Measurements from ENCODE around the gene CORO1C. TPM values are rescaled to one million over a fixed set of nuclear protein-coding genes. Genes with fewer than 3 reads are reported as not detected.

Gene CORO1C
- total RNA-seq, 1 donor from 2014 or later: 128 TPM

GRCh38 chr12:108670066-108670631 is 61.2 kb downstream of the CORO1C start:
- no peak overlapping the region for H3K4me3 ChIP-seq
- no peaks in the 10 kb centered on the region for H3K27me3 ChIP-seq
- peaks cover 54% of the 10 kb centered on the region for H3K4me1 Mint-ChIP-seq
- H3K27ac ChIP-seq: peak overlapping the region; percentile 75
- H4K20me1 ChIP-seq (ENCODE audit: low read depth): peaks cover 28% of the 10 kb centered on the region
- peaks cover 22% of the 10 kb centered on the region for H3K36me3 Mint-ChIP-seq
- H2AFZ ChIP-seq (replicated peaks): no peak overlapping the region
- H3K9me3 ChIP-seq (ENCODE audit: low read depth): no peaks in the 10 kb centered on the region
- peaks cover 34% of the 10 kb centered on the region for H3K4me1 ChIP-seq
- peaks cover 29% of the 10 kb centered on the region for H3F3A ChIP-seq (ENCODE audit: low read depth)
- DNase-seq (ENCODE audit: low spot score): no peak
- H3K9ac ChIP-seq: peak overlapping the region; percentile 29
- H3K4me2 ChIP-seq: no peak overlapping the region
- peaks cover 44% of the 10 kb centered on the region for H3K79me2 ChIP-seq (ENCODE audit: low read depth)
- H3K9me3 Mint-ChIP-seq: no peaks in the 10 kb centered on the region
- no peak for TF ChIP-seq CTCF (IDR thresholded peaks at IDR 0.05)
- no peak for TF ChIP-seq EZH2phosphoT487 (IDR thresholded peaks at IDR 0.05)
- TF ChIP-seq EZH2 (IDR thresholded peaks at IDR 0.05): no peak
- no peaks in the 10 kb centered on the region for H3K36me3 ChIP-seq
- H3K27me3 Mint-ChIP-seq (ENCODE audit: insufficient read depth, low read depth): no peaks in the 10 kb centered on the region
- no peak overlapping the region for H3K4me3 Mint-ChIP-seq
- H3K27ac Mint-ChIP-seq: peak overlapping the region; percentile 67

- H3K4me3 Mint-ChIP-seq: no peak overlapping the region
- Histone ChIP-seq H3K4me3 (no peak overlapping the region), H3K27me3 (no peaks in the 10 kb centered on the region), H3K9me3 (ENCODE audit: low read depth) (no peaks in the 10 kb centered on the region), H3K79me2 (ENCODE audit: low read depth) (peaks cover 56% of the 10 kb centered on the region), H3K4me1 (peaks cover 37% of the 10 kb centered on the region), H4K20me1 (ENCODE audit: low read depth) (peaks cover 40% of the 10 kb centered on the region), H3K9ac (no peak overlapping the region), H2AFZ (replicated peaks) (no peak overlapping the region), H3F3A (ENCODE audit: low read depth) (peaks cover 31% of the 10 kb centered on the region), H3K27ac (no peak overlapping the region), H3K4me2 (no peak overlapping the region), H3K36me3 (no peaks in the 10 kb centered on the region)
- H3K27me3 Mint-ChIP-seq (ENCODE audit: insufficient read depth, low read depth): no peaks in the 10 kb centered on the region
- no peak for DNase-seq (ENCODE audit: low spot score)
- peaks cover 11% of the 10 kb centered on the region for H3K36me3 Mint-ChIP-seq
- TF ChIP-seq CTCF (IDR thresholded peaks at IDR 0.05) (no peak), EZH2 (IDR thresholded peaks at IDR 0.05) (no peak), EZH2phosphoT487 (IDR thresholded peaks at IDR 0.05) (no peak)
- peaks cover 65% of the 10 kb centered on the region for H3K4me1 Mint-ChIP-seq
- H3K9me3 Mint-ChIP-seq: no peaks in the 10 kb centered on the region
- no peak overlapping the region for H3K27ac Mint-ChIP-seq
These were observed 62.8 kb downstream of the CORO1C start for GRCh38 chr12:108668542-108668941.

GRCh38 chr12:108668063-108668462 is 63.3 kb downstream of the CORO1C start:
- H3K4me1 ChIP-seq: peaks cover 37% of the 10 kb centered on the region
- no peak for DNase-seq (ENCODE audit: low spot score)
- no peak overlapping the region for H3K4me2 ChIP-seq
- H3K9ac ChIP-seq: no peak overlapping the region
- H3K9me3 Mint-ChIP-seq: no peaks in the 10 kb centered on the region
- no peak overlapping the region for H2AFZ ChIP-seq (replicated peaks)
- H3K36me3 ChIP-seq: no peaks in the 10 kb centered on the region
- H3K4me3 Mint-ChIP-seq: no peak overlapping the region
- peaks cover 65% of the 10 kb centered on the region for H3K4me1 Mint-ChIP-seq
- H3K79me2 ChIP-seq (ENCODE audit: low read depth): peaks cover 61% of the 10 kb centered on the region
- TF ChIP-seq EZH2phosphoT487 (IDR thresholded peaks at IDR 0.05) (no peak), EZH2 (IDR thresholded peaks at IDR 0.05) (no peak), CTCF (IDR thresholded peaks at IDR 0.05) (no peak)
- peaks cover 31% of the 10 kb centered on the region for H3F3A ChIP-seq (ENCODE audit: low read depth)
- no peak overlapping the region for H3K27ac Mint-ChIP-seq
- no peak overlapping the region for H3K27ac ChIP-seq
- H4K20me1 ChIP-seq (ENCODE audit: low read depth): peaks cover 45% of the 10 kb centered on the region
- no peaks in the 10 kb centered on the region for H3K9me3 ChIP-seq (ENCODE audit: low read depth)
- no peaks in the 10 kb centered on the region for H3K27me3 Mint-ChIP-seq (ENCODE audit: insufficient read depth, low read depth)
- no peak overlapping the region for H3K4me3 ChIP-seq
- H3K27me3 ChIP-seq: no peaks in the 10 kb centered on the region
- peaks cover 6% of the 10 kb centered on the region for H3K36me3 Mint-ChIP-seq
